Neural cell (in vitro differentiated cells): ENCODE data around the gene CD226. TPM values are rescaled to one million over a fixed set of nuclear protein-coding genes. Genes with fewer than 3 reads are reported as not detected.

ENCODE experiments used
- H2AFZ ChIP-seq: fragments of 200-600, 300-800 bp; sonication (generic), shearing (Covaris generic); 2 replicates; pipeline ENCODE4 v1.6.0; 2014; ENCODE audit warnings: low read depth, mild to moderate bottlenecking, antibody characterized with exemption, low read length, moderate library complexity
- H3F3A ChIP-seq: fragments of 200-600 bp; shearing (Covaris generic); 2 replicates; pipeline ENCODE4 v1.6.1; 2016; ENCODE audit warnings: mild to moderate bottlenecking, moderate library complexity, mixed read lengths, antibody characterized with exemption, low read length; ENCODE audit not compliant: insufficient read depth, poor library complexity, severe bottlenecking
- H3K27ac ChIP-seq: fragments of 200-600, 300-800 bp; sonication (generic), shearing (Covaris generic); 2 replicates; pipeline ENCODE4 v1.5.1; 2014; ENCODE audit warnings: mild to moderate bottlenecking, low read length, moderate library complexity
- H3K27me3 ChIP-seq: fragments of 300-800, 200-600 bp; sonication (generic), shearing (Covaris generic); 2 replicates; pipeline ENCODE4 v1.6.0; 2014; ENCODE audit warnings: mild to moderate bottlenecking, low read depth, low read length, moderate library complexity; ENCODE audit not compliant: insufficient read depth
- H3K36me3 ChIP-seq: fragments of 300-800, 200-600 bp; sonication (generic), shearing (Covaris generic); 2 replicates; pipeline ENCODE4 v1.5.1; 2014; ENCODE audit warnings: mild to moderate bottlenecking, antibody characterized with exemption, low read length, moderate library complexity; ENCODE audit not compliant: insufficient read depth
- H3K4me2 ChIP-seq: fragments of 300-800, 200-600 bp; sonication (generic), shearing (Covaris generic); 2 replicates; pipeline ENCODE4 v1.6.0; 2014; ENCODE audit warnings: mild to moderate bottlenecking, low read length
- H3K4me3 ChIP-seq: fragments of 300-800, 200-600 bp; sonication (generic), shearing (Covaris generic); 2 replicates; pipeline ENCODE4 v1.5.1; 2014; ENCODE audit warnings: mild to moderate bottlenecking, low read length, moderate library complexity
- H3K79me2 ChIP-seq: fragments of 200-600 bp; shearing (Covaris generic); replicated peaks from 2 replicates; pipeline ENCODE4 v1.6.0; 2014; ENCODE audit warnings: mild to moderate bottlenecking, low read length, moderate library complexity; ENCODE audit not compliant: insufficient read depth
- H3K9ac ChIP-seq: fragments of 300-800, 200-600 bp; sonication (generic), shearing (Covaris generic); 2 replicates; pipeline ENCODE4 v1.6.1; 2016; ENCODE audit warnings: mild to moderate bottlenecking, low read length, mixed read lengths
- H3K9me2 ChIP-seq: fragments of 200-600 bp; shearing (Covaris generic); 2 replicates; pipeline ENCODE4 v1.6.1; 2016; ENCODE audit warnings: mild to moderate bottlenecking, low read length, mixed read lengths; ENCODE audit not compliant: insufficient read depth
- H3K9me3 ChIP-seq: fragments of 200-600, 300-800 bp; sonication (generic), shearing (Covaris generic); 2 replicates; pipeline ENCODE4 v1.6.1; 2016; ENCODE audit warnings: mild to moderate bottlenecking, mixed run types, low read length, moderate library complexity, mixed read lengths
- H4K20me1 ChIP-seq: fragments of 200-600 bp; shearing (Covaris generic); 2 replicates; pipeline ENCODE4 v1.6.1; 2016; ENCODE audit warnings: mild to moderate bottlenecking, mixed run types; ENCODE audit not compliant: insufficient read depth
- EP300 ChIP-seq: fragments of 450-650 bp; conservative IDR thresholded peaks from 2 replicates; pipeline ENCODE4 v1.6.1; 2014; ENCODE audit warnings: antibody characterized with exemption, mild to moderate bottlenecking, moderate library complexity; ENCODE audit not compliant: poor library complexity, severe bottlenecking
- EZH2 ChIP-seq: fragments of 200-600, 300-800 bp; shearing (Covaris generic), sonication (generic); IDR thresholded peaks from 2 replicates; pipeline ENCODE4 v1.6.1; 2014; ENCODE audit warnings: antibody characterized with exemption, low read length, borderline replicate concordance, mild to moderate bottlenecking; ENCODE audit not compliant: insufficient read depth, poor library complexity, severe bottlenecking
- MXI1 ChIP-seq: fragments of 450-650 bp; conservative IDR thresholded peaks from 2 replicates; pipeline ENCODE4 v1.6.1; 2014; ENCODE audit warnings: antibody characterized with exemption, mild to moderate bottlenecking; ENCODE audit not compliant: poor library complexity, severe bottlenecking
- POLR2AphosphoS5 ChIP-seq: IDR thresholded peaks from 2 replicates; pipeline ENCODE4 v1.6.1; 2012
- RAD21 ChIP-seq: fragments of 450-650 bp; conservative IDR thresholded peaks from 2 replicates; pipeline ENCODE4 v1.6.1; 2014; ENCODE audit warnings: antibody characterized with exemption, mild to moderate bottlenecking, moderate library complexity
- SMC3 ChIP-seq: fragments of 450-650 bp; conservative IDR thresholded peaks from 2 replicates; pipeline ENCODE4 v1.6.1; 2014; ENCODE audit warnings: antibody characterized with exemption, mild to moderate bottlenecking, moderate library complexity; ENCODE audit not compliant: poor library complexity
- TAF1 ChIP-seq: IDR thresholded peaks from 2 replicates; pipeline ENCODE4 v1.6.1; 2012; ENCODE audit warnings: low read depth
- polyA plus RNA-seq: library from polyadenylated mRNA; depleted of rRNA; stranded (reverse); fragments of >200 nt; gene quantifications from 2 replicates; pipeline ENCODE4 v1.2.3, GENCODE V29; 2014
- TF ChIP-seq, protein P1 (sequence below): IDR thresholded peaks from 2 replicates; pipeline ENCODE4 v1.6.1; 2012; ENCODE audit warnings: borderline replicate concordance
- TF ChIP-seq, protein P2 (sequence below): fragments of 450-650 bp; IDR thresholded peaks from 2 replicates; pipeline ENCODE4 v1.5.1; 2014; ENCODE audit warnings: antibody characterized with exemption, mild to moderate bottlenecking, moderate library complexity; ENCODE audit not compliant: poor library complexity, severe bottlenecking

Gene CD226
- polyA plus RNA-seq, 1 donor from 2014 or later, result 0.11 TPM

DNA sequence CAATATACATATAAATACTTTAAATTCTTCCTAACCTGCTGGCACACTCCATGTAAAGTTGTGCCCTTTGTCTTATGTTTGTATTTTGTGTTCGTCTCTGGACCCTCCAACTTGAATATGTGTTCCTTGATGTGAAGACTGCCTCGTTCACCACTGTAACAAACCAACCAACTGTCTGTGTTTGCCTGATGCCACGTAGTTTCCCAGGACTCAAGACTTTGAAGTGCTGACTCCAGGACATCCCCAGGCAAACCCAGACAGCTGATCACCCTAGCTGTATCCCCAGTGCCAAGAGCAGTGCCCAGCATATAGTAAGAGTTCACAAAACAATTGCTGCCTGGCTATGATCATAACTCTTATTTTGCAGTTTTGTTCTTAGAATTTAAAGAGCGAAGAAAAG, 15.5 kb upstream of the CD226 start:
- no peak for TF ChIP-seq EP300
- no peak for TF ChIP-seq MXI1
- no peak for TF ChIP-seq SMC3
- no peaks in the 10 kb centered on the region for H4K20me1 ChIP-seq
- H3K27me3 ChIP-seq, result no peaks in the 10 kb centered on the region
- no peaks in the 10 kb centered on the region for H3K36me3 ChIP-seq
- no peak overlapping the region for H3K27ac ChIP-seq
- H3K9ac ChIP-seq, result no peak overlapping the region
- no peaks in the 10 kb centered on the region for H3K9me3 ChIP-seq
- no peaks in the 10 kb centered on the region for H3F3A ChIP-seq
- no peak overlapping the region for H3K4me3 ChIP-seq
- no peak overlapping the region for H3K4me2 ChIP-seq
- no peaks in the 10 kb centered on the region for H3K9me2 ChIP-seq
- H2AFZ ChIP-seq, result no peak overlapping the region
- no peaks in the 10 kb centered on the region for H3K79me2 ChIP-seq

DNA sequence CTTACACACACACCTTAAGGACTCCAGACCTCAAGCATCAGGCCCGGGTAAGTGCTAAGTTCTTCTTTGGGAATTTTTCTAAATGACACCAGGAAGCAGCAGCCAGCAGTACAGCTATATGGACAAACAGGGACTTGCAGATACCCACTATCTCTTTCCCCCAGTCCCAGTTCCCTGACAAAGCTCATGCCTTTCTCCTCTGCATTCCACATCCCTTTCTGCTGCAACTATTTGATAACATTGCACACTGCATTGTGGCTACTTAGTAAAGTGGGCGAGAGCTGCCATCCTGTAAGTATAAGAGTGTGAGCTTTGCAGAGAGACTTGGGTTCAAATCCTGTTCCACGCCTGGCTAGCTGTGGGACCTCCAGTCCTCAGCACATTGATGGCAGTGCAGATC, 14.0 kb upstream of the CD226 start:
- no peak for TF ChIP-seq EP300
- TF ChIP-seq, protein P1, sequence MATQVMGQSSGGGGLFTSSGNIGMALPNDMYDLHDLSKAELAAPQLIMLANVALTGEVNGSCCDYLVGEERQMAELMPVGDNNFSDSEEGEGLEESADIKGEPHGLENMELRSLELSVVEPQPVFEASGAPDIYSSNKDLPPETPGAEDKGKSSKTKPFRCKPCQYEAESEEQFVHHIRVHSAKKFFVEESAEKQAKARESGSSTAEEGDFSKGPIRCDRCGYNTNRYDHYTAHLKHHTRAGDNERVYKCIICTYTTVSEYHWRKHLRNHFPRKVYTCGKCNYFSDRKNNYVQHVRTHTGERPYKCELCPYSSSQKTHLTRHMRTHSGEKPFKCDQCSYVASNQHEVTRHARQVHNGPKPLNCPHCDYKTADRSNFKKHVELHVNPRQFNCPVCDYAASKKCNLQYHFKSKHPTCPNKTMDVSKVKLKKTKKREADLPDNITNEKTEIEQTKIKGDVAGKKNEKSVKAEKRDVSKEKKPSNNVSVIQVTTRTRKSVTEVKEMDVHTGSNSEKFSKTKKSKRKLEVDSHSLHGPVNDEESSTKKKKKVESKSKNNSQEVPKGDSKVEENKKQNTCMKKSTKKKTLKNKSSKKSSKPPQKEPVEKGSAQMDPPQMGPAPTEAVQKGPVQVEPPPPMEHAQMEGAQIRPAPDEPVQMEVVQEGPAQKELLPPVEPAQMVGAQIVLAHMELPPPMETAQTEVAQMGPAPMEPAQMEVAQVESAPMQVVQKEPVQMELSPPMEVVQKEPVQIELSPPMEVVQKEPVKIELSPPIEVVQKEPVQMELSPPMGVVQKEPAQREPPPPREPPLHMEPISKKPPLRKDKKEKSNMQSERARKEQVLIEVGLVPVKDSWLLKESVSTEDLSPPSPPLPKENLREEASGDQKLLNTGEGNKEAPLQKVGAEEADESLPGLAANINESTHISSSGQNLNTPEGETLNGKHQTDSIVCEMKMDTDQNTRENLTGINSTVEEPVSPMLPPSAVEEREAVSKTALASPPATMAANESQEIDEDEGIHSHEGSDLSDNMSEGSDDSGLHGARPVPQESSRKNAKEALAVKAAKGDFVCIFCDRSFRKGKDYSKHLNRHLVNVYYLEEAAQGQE, result no peak
- TF ChIP-seq SMC3, result no peak
- no peak for TF ChIP-seq EZH2
- no peak for TF ChIP-seq RAD21
- TF ChIP-seq, protein P2, sequence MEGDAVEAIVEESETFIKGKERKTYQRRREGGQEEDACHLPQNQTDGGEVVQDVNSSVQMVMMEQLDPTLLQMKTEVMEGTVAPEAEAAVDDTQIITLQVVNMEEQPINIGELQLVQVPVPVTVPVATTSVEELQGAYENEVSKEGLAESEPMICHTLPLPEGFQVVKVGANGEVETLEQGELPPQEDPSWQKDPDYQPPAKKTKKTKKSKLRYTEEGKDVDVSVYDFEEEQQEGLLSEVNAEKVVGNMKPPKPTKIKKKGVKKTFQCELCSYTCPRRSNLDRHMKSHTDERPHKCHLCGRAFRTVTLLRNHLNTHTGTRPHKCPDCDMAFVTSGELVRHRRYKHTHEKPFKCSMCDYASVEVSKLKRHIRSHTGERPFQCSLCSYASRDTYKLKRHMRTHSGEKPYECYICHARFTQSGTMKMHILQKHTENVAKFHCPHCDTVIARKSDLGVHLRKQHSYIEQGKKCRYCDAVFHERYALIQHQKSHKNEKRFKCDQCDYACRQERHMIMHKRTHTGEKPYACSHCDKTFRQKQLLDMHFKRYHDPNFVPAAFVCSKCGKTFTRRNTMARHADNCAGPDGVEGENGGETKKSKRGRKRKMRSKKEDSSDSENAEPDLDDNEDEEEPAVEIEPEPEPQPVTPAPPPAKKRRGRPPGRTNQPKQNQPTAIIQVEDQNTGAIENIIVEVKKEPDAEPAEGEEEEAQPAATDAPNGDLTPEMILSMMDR, result no peak
- no peak for TF ChIP-seq MXI1
- no peak for TF ChIP-seq TAF1
- no peak for TF ChIP-seq POLR2AphosphoS5

DNA sequence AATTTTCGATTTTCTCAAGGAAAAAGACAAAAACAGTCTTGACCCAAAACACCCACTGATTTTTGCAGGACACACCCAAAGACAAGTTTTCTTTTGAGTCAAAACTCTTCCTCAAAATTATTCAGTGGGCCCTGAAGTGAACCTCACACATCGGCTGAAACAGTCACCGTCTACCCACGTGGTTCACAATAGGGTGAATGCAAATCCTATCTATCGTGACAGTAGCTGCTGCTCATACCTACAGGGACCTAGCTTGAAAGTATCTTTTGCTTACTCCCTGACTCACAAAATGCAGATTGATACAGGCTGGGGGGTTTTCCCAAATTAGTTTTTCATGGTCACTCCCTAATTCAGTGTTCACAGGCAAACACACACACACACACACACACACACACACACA, 10.7 kb upstream of the CD226 start:
- Histone ChIP-seq H2AFZ (no peak overlapping the region), H4K20me1 (no peaks in the 10 kb centered on the region), H3K9me2 (no peaks in the 10 kb centered on the region), H3K4me2 (no peak overlapping the region), H3K36me3 (no peaks in the 10 kb centered on the region), H3K4me3 (no peak overlapping the region), H3K27ac (no peak overlapping the region), H3K27me3 (no peaks in the 10 kb centered on the region), H3F3A (no peaks in the 10 kb centered on the region), H3K9ac (no peak overlapping the region), H3K79me2 (no peaks in the 10 kb centered on the region), H3K9me3 (no peaks in the 10 kb centered on the region)
- TF ChIP-seq, protein P1, result no peak
- TF ChIP-seq EP300, result no peak
- no peak for TF ChIP-seq EZH2
- no peak for TF ChIP-seq POLR2AphosphoS5
- no peak for TF ChIP-seq TAF1
- no peak for TF ChIP-seq MXI1
- TF ChIP-seq, protein P2, result no peak
- TF ChIP-seq SMC3, result no peak
- TF ChIP-seq RAD21, result no peak

More for the DNA sequence above, 14.0 kb upstream of the CD226 start:
- H3K27ac ChIP-seq, result no peak overlapping the region
- H2AFZ ChIP-seq, result no peak overlapping the region
- no peaks in the 10 kb centered on the region for H3K79me2 ChIP-seq
- no peaks in the 10 kb centered on the region for H3K27me3 ChIP-seq
- H4K20me1 ChIP-seq, result no peaks in the 10 kb centered on the region
- H3K9me3 ChIP-seq, result no peaks in the 10 kb centered on the region
- H3F3A ChIP-seq, result no peaks in the 10 kb centered on the region
- no peaks in the 10 kb centered on the region for H3K9me2 ChIP-seq
- H3K9ac ChIP-seq, result no peak overlapping the region
- no peak overlapping the region for H3K4me2 ChIP-seq
- no peaks in the 10 kb centered on the region for H3K36me3 ChIP-seq
- no peak overlapping the region for H3K4me3 ChIP-seq
